NCI-H526 (cell line): ENCODE data around the gene JPH2.
"Not testable (repeated sequence)": the region's sequence is repeated elsewhere in the genome, so short reads cannot be mapped to it uniquely, and the experiment has no call there.

Experiments used
- DNase-seq, 2 experiments: peaks; one replicate each; lab custom pipeline; 2025; lab: John Stamatoyannopoulos, UW

The JPH2 gene

DNA sequence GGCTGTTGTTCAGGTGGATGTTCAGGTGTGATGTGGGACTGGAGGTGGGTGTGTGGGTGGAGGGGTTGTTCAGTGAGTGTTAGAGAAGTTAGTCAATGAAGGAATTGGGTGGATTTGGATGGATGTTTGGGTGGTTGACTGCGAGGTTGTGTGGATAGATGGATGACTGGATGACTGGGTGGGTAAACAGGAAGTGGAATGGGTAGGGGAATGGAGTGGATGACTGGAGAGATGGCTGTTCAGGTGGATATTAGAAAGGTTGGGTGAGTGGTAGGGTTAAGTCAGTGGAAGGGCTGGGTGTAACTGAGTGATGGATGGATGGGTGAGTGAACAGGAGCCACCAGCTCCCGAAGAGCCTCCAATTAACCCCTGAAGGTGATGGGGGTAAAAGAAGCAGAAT lies 27.9 kb downstream of the JPH2 start:
- DNase-seq = no peak

DNA sequence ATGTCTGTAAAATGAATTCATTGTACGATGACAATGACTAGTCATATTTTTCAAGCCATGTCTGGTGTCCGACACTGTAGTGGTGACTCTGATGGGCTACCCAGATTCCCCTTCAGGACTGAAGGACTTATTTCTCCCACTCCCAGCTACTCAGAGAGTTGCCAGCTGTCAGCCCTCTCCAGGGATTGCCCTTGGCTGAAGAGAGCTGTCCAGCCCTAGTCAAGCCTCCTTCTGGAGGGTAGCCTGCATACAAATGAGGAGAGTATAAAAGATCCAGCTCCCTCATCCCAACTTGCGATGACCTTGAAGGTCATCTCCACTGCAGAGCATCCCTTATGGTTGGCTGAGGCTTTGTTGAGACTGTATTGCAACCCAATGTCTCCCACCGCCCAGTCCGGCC lies 29.9 kb downstream of the JPH2 start:
- no peak for DNase-seq

DNA sequence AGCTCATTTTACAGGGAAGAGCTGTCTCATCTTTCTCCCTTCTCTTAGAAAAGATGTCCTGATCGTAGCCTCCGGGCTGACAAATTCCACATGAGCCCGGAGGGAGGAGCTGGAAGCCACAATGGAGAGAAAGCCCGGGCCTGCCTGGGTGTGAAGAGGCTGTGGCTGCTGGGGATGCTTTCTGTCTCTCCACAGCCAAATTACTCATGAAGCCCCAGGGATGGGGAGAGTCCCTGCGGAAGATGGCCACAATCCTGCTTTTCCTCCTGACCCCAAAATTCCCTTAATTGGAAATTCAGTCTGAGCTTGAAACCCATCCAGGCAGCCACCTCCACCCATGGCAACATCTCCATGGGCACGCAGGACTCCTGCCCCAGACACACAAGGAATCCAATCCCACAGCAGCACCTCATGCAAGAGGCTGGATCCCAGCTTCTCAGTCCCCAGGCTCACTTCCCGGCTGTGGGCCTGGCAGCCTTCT lies 32.4 kb downstream of the JPH2 start:
- DNase-seq = no peak

DNA sequence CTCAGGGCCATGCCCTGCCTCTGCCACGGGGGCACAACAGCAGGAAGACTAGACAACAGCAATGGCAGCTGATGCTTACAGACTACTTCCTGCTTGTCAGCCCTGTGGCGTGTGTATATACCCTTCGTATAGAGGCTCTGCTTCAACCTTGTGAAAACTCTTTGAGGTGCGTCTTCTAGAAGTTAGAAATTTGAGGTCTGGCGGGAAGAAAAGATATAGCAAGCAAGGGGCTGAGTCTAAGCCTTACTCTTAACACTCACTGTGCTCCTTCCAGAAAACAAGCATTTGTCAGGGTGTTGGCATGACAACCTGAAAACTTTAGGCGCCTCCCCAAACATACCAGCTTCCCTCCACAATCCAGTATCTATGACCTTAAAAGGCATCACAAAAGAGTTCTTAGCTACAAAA lies 33.3 kb downstream of the JPH2 start:
- no peak for DNase-seq

DNA sequence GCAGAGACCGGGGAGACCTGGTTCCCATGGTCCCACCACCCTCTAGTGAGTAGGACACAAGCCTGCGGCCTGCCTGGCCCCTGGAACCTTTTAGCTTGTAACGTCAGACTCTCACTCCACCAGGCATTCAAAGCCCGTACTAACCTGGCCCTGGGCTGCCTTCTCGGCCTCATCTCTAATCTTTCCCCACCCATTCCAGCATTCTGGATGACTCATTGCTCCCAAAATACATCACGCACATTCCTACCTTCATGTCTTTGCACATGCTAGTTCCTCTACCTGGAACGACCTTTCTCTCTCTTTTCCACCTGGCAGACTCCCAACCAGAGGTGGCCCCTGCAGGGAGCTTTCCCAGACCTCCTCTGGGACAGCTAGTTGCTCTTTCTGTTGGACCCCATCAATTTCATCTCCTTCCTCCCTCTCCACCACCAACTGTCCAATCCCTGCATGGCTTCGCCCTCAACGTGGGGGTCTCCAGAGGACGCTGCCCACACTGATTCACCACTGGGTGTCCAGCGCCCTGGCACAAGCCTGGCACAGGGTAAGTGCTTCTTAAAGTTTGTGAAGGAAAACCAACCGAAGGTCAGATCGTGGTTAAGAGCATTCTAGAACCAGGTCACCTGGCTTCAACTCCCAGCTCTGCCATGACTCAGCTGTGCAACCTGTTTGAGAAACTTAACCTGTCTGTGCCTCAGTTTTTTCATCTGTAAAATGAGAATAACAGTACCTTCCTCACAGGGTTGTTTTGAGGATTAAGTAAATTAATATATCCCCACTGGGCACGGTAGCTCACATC lies 35.2 kb downstream of the JPH2 start:
- no peak for DNase-seq

DNA sequence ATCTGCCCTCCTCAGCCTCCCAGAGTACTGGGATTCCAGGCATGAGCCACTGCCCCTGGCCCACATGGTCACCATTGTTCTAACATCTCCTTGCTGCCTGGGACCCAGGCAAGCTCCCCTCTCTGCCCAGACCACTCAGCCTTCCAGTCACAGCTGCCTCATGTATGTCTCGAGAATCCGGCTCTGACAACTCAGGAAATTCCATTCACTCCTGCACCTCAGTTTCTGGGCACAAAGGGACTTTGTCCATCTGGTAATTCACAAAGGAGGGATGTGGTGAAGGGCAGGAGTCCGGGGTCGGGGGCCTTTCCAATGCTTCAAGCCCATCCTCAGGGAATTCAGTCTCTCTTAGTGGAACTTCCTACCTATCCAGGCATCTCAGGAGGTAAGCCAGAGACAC lies 40.7 kb downstream of the JPH2 start:
- no peak for DNase-seq

DNA sequence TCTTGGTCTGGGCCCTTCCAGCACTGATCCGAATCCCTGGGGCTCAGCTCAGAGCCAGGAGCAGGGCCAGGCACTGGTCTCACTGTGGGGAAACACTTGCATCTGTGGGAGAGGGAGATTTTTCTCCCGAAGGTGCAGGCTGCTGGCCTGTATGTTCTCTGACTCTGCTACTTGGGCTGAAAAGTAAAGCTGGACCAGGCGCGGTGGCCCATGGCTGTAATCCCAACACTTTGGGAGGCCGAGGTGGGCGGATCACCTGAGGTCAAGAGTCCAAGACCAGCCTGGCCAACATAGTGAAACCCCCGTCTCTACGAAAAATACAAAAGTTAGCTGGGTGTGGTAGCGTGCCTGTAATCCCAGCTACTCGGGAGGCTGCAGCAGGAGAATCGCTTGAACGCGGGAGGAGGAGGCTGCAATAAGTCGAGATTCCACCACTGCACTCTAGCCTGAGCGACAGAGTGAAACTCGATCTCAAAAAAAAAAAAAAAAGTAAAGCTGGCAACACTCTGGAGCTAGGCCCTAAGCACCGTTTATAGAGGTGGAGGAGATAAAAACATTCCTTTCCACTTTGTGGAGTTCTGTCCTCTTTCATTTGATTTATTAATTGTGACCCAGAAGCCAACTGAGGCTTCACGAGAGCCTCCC lies 41.7 kb downstream of the JPH2 start:
- no peak for DNase-seq

DNA sequence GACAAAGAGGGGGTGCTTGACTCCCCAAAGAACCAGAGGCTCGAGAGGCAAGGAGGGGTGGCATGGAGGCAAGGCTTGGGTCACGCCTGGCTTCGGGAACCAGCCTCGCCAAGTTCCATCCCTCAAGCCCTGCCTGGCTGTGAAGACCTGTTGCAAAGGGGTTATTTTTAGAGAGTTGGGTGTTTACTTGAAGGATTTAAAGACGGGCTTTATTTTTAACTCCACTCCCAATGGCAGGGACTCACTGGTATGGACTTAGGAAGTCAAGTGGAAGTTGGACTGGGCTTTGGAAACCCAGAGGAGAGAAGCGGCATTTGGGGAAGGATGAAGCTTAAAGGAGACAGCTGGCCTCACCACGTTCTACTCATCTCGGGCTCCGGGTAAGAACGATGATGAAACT lies 43.1 kb downstream of the JPH2 start:
- DNase-seq = no peak

DNA sequence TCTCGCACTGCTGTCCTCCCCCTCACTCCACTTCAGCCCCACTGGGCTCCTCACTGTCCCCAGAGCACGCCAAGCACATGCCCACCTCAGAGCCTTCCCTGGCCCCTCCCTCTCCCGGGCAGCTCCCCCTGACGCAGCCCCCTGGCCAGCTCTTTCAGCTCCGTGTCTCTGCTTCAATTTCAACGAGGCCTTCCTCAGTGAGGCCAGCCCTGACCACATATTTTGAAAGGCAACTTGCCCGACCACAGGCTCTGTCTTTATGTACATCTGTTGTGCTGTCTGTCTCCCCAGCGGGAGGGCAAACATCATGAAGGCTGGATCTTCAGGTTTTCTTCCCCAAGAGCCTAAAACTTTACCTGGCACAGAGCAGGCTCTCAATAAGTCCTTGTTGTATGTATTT lies 44.6 kb downstream of the JPH2 start:
- no peak for DNase-seq

DNA sequence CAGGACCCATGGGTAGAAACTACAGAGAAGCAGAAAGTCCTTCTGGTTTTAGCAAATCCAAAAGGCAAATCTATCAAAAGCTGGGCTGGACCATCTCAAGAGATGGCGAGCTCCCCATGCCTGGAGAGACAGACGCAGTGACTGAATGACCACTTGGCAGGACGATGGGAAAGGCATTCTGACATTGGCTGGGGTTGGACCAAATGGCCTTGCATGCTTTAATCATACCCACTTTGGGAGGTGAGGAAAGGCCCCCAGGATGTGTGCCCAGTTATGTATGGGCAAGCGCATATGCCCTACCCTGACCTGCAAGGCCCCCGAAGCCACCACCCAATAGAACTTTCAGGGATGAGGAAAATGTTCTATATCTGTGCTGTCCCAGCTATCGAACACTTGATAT lies 45.1 kb downstream of the JPH2 start:
- DNase-seq = no peak

DNA sequence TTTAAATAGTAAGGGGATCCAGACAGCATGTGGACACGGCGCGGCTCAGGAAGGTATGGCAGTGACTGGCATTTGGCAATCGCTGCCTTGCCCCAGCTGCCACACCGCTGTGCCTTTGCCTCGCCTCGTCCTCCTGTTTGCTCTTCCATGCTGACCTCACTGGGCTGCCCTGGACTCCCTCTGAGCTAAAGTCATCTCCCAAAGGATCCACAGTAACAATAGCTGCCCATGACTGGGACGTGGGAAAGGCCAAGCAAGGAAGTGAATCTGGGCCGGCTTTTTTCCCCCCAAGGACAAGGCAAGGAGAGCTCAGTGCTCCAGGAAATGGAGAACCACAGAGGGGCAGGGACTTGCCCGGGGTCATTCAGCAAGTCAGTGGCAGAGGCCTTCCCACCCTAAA lies 48.1 kb downstream of the JPH2 start:
- DNase-seq = no peak

DNA sequence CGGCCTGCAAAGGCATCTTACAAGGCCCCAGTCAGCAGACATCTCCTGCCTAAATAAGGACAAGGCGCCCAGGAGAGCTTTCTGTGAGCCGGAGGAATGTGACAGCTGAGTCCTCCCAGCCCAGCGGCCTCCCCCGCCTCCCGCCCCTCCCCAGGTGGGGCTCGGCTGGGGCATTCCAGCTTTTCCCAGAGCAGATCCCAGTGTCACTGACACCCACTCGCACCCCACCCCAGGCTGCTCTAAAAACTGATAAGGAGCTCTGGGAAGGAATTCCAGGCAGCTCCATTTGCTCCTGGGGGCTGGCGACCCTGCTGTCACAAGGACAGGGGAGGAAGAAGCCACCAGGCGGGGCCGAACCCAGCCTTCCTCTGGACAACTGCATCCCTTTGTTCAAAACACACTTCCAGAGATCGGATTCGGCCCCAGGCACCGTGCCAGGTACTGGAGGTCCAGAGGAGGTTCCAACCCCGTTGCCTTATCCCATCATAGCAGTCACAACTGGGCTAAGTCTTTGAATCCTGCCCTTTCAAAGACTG lies 49.7 kb downstream of the JPH2 start:
- DNase-seq = no peak

DNA sequence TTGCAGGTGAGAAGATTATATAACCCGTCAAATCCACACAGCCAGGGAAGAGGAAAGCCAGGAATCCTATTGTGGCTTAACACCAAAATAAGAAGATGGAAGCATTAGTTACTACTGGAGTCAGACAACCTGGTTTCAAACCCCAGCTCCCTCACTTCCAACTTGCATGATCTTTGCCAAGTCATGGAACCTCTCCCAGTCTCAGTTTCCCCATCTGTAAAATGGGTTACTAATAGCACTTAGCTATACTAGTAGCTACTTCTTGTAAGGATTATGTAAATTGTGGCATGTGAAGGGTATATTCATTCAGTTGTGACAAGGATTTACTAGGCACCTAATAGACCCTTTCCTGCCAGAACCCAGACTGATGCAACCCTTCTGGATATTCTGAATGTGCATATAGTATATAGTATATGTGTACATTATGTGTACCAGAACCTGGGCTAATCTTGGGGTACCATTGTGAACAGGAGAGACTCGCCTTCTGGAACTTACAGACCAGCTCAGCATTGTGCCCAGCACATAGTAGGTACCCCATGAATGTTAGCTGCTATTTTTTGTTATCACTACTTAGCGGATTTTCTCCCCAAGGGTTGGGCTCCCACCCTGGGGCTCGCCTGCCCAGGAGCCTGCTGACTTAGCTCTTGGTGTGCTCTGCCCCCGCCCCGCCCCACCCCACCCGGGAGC lies 50.3 kb downstream of the JPH2 start:
- DNase-seq = no peak

DNA sequence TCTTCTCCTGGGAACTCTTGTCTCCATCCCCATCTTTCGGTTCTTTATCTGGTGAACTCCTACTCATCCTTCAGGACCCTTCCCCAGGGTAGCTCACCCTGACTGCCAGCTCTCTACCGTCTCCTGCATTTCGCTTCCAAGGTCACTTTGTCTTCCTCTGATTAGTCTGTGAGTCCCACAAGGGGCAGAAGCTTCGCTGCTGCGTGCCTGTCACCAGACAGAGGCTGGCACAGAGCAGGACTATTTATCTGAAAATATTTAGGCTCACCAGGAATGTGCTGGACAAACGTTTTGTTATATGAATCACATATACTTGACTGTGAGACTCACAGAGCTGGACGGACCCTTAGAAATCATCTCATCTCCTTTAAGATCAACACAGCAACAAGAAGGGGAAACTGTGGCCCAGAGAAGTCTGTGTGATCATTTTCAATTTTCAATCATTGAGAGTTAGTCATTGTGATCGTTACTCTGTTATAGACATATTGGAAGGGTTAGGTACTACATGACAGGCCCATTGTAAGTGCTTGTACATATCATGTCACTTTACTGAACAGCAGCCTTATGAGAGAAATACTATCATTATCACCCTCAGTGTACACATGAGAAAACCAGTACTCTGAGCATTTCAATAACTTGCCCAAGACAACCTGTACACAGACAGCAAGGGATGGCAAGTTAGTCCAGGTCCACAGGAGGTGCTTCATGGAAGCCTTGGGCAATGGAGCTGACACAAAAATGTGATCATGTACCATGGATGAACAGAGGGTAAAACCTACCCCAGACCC lies 51.4 kb downstream of the JPH2 start:
- no peak for DNase-seq

DNA sequence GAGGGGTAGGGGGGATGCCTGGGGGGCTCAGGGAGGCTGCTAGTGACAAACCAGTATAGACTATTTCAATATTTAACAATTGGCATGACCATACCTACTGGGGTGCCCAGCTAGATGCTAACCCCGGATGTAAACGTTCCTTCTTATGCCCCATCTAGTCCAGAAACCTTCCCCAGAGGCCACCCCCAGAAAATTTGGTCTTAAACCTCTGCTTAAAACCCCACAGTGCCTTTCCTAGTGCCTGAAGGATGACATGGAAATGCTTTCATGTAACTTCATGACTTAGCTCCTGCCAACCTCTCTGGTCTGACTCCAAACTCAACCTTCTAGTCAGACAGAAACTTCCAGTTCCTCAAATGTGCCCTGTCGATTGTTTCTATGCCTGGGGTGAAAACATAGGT lies 52.0 kb downstream of the JPH2 start:
- peak in 1 of 2 experiments; percentile 20 for DNase-seq

DNA sequence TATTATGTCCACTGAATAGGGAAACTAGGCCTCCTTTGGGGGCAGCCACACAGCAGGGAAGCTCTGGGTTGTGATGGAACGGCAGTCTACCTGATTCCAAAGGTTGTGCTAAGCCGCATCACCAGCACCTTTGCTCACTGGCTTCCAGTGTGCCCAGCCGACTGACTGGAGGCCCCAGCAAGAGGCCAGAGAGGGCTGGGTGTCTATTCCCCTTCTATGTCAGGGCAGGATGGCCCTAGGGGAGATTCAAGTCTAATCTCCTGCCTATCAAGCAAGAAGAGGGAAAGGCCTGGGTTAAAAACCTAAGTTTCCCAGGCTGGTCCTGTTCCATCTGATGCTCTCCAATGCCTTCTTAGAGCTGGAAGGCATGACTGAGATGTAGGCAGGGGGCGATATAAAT lies 53.6 kb downstream of the JPH2 start:
- DNase-seq = peak in 1 of 2 experiments; percentile 41

DNA sequence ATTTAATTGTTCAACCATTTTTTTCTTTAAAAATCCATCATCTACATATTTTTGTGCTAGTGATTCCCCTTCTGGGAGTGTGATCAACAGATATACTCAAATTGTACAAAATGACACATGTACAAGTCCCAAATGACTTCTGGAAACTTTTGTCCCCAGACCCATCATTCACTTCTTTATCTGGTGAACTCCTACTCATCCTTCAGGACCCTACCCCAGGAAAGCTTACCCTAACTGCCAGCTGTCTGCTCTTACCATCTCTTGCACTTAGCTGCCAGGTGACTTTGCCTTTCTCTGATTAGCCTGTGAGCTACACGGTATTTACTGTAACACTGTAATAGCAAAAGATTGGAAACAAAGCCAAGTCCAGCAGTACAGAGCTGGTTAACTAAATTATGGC lies 55.3 kb downstream of the JPH2 start:
- no peak for DNase-seq

DNA sequence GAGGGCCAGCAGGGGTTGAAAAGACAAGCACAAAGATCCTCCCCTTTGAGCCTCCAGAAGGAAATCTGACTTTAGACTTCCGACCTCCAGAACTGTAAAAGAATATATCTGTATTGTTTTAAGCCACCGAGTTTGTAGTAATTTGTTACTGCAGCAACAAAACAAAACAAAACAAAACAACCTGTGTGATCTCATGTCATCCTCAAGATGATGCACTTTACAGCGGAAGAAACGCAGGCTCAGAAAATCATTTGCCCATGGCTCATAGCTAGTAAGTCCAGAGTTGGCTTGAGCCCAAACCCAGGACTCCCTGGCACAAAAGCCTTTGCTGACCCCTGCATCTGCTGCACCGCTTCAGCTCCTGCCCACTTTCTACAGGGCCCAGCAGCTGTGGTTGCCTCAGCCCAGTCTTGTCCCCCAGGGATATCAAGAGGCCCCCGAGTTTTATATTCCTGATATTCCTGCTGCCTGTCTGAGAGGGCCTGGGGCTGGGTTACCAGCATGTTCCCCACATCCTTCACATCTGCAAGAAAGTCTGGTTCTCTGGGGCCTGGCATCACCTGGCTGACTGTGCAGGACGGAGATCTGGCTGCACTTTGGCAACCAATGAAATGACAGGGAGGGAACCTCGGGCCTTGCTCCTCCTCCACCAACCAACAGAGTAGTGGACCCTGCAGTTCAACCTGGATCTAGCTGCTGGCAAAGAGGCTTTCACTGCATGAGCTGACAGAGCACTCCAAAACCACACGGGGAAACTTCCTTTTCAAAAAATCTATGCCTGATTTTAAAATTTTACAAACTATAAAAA lies 56.9 kb downstream of the JPH2 start:
- DNase-seq = no peak

DNA sequence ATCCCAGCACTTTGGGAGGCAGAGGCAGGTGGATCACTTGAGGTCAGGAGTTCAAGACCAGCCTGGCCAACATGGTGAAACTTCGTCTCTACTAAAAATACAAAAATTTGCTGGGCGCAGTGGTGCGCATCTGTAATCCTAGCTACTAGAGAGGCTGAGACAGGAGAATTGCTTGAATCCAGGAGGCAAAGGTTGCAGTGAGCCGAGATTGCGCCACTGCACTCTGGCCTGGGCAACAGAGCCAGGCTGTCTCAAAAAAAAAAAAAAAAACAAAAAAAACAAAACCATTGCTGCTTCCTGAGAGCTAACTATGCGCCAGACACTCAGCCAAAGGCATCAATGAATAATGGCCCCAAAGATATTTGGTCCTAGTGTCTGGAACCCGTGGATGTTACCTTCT lies 57.7 kb downstream of the JPH2 start:
- not testable (repeated sequence) for DNase-seq

DNA sequence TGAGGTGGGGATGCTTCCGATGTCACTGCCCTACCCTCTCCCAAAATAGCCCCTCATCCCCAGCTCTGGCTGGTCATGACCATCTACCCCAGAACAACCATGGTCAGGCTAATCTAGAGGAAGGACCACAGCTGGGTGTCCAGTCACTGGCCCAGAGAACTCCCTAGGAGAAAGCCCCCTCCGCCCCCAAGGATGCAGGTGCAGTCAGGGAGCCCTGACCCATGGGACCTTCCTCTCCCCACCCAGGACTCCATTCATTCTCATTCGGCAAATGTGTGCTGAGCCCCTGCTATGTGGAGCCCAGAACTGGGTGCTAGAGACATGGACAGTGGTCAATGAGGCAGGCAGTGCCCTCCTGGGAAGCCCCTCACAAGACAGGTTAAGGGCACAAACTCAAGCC lies 60.5 kb downstream of the JPH2 start:
- DNase-seq = no peak
